Measurements from ENCODE around the gene HAPLN3. TPM values are rescaled to one million over a fixed set of nuclear protein-coding genes. Genes with fewer than 3 reads are reported as not detected.
A peak's percentile ranks its signal among the peaks of the same experiment; 100 is the strongest.

HAPLN3 gene
- polyA plus RNA-seq, 2 of the 4 experiments (the other 2 are of a cell fraction) = 8.5 to 39.7 TPM

DNA sequence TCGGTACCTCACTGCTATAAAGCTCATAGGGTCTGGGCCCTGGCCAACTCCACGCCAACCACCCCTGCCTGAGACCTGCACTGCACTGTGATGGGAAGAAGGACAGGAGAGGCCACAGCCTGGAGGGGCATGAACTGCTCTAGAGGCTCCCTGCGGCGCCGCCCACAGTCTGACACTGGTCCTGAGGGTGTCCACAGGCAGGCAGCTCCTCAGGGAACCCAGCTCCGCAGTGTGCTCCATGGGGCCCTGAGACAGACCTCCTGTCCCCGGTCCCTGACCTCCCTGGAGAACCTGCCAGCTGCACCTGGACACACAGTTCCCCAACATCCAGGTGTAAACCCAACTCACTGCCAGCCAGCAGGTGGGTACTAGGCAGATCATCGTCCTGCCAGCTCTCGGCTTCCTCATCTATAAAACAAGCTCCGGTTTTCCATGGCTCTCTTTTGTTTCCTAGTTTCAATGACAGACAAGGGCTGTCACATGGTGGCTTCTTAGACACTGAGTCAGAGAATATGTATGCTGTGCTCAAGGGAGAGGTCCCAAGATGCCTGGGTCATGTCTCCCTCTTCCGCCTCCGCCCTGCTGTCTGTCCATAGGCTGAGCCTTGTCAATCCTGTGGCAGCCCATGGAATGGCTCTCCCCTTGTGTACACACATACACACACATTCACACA is 5.1 kb upstream of the HAPLN3 start:
- TF ChIP-seq PBX3 (IDR thresholded peaks at IDR 0.05) (no peak), USF2 (IDR thresholded peaks at IDR 0.05) (peak; percentile 41; the same call in 1 of the 2 replicates), MAZ (IDR thresholded peaks at IDR 0.05; ENCODE audit: borderline replicate concordance, low read depth, low read length) (no peak), ZC3H11A (IDR thresholded peaks at IDR 0.05) (no peak)
- TF ChIP-seq, protein P1, sequence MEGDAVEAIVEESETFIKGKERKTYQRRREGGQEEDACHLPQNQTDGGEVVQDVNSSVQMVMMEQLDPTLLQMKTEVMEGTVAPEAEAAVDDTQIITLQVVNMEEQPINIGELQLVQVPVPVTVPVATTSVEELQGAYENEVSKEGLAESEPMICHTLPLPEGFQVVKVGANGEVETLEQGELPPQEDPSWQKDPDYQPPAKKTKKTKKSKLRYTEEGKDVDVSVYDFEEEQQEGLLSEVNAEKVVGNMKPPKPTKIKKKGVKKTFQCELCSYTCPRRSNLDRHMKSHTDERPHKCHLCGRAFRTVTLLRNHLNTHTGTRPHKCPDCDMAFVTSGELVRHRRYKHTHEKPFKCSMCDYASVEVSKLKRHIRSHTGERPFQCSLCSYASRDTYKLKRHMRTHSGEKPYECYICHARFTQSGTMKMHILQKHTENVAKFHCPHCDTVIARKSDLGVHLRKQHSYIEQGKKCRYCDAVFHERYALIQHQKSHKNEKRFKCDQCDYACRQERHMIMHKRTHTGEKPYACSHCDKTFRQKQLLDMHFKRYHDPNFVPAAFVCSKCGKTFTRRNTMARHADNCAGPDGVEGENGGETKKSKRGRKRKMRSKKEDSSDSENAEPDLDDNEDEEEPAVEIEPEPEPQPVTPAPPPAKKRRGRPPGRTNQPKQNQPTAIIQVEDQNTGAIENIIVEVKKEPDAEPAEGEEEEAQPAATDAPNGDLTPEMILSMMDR (IDR thresholded peaks at IDR 0.05) = no peak
- WGBS (ENCODE audit: missing lambda C conversion rate) = 78% methylated on average over 12 of the region's 12 CpGs
- FAIRE-seq = no peak
- DNase-seq (ENCODE audit: low read depth in 1 of 2, low spot score in 1 of 2) = peak in 1 of 2 experiments; percentile 80
- Histone ChIP-seq H3K4me3 (no peak overlapping the region), H3K27ac (peak overlapping the region; percentile 58 to 74), H3K4me2 (peak overlapping the region; percentile 47), H3K9me3 (no peaks in the 10 kb centered on the region), H3K4me1 (peaks cover 40% of the 10 kb centered on the region)
- ChIA-PET POLR2A (no interaction called here), CTCF (interaction anchor here (0.7 to 32.8 kb wide), 13 partner anchors 9 to 423 kb away, joined by 3 to 851 read pairs (median 5); no protein-coding TSS in a partner anchor)
- peak; percentile 10 to 12; a peak in 3 of 6 replicates for ATAC-seq

DNA sequence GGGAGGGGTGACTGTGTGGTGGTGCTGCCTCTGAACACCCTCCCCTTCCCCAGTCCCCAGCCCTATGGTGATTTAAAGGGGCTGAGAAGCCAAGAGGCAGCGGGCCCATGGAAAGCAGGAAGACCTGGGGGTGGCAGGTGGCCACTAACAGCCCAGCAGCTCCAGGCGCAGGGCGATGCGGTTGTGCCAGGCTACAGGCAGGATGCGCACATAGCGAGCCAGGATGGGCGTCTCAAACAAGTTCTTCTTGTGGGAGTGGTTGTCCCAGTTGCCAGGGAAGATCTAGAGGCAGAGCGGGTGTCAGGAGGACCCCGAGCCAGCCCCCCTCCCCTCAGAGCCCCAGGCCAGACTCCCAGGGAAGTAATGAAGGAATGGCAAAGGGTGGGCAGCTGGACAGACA is 3.9 kb upstream of the HAPLN3 start:
- TF ChIP-seq HEYL (CRISPR knock-in tag; IDR thresholded peaks at IDR 0.05) (no peak), GATA3 (IDR thresholded peaks at IDR 0.05; ENCODE audit: borderline replicate concordance) (no peak), MAZ (IDR thresholded peaks at IDR 0.05; ENCODE audit: borderline replicate concordance, low read depth, low read length) (no peak), POLR2A (IDR thresholded peaks at IDR 0.05; ENCODE audit: low read length) (no peak), TP53 (CRISPR knock-in tag; IDR thresholded peaks at IDR 0.05) (no peak), PHF8 (IDR thresholded peaks at IDR 0.05; ENCODE audit: borderline replicate concordance, low read depth) (no peak), NPAS2 (CRISPR knock-in tag; IDR thresholded peaks at IDR 0.05; ENCODE audit: borderline replicate concordance) (no peak), RCOR1 (IDR thresholded peaks at IDR 0.05; ENCODE audit: low read depth, low read length) (no peak), HOXA7 (CRISPR knock-in tag; IDR thresholded peaks at IDR 0.05) (no peak), KDM1A (IDR thresholded peaks at IDR 0.05; ENCODE audit: low read depth) (no peak), CBX2 (IDR thresholded peaks at IDR 0.05; ENCODE audit: borderline replicate concordance, low read depth) (no peak), RAD21 (conservative IDR thresholded peaks at IDR 0.05 in 1 of 2, IDR thresholded peaks at IDR 0.05 in 1 of 2) (no peak), MYC (IDR thresholded peaks at IDR 0.05; ENCODE audit: borderline replicate concordance, low read length) (no peak), NFE2L2 (conservative IDR thresholded peaks at IDR 0.05; ENCODE audit: low read length) (no peak), CHD4 (IDR thresholded peaks at IDR 0.05; ENCODE audit: borderline replicate concordance) (no peak), ATOH8 (CRISPR knock-in tag; IDR thresholded peaks at IDR 0.05; ENCODE audit: low read depth) (no peak)
- TF ChIP-seq, protein P1 (IDR thresholded peaks at IDR 0.05) = no peak
- TF ChIP-seq, protein P2, sequence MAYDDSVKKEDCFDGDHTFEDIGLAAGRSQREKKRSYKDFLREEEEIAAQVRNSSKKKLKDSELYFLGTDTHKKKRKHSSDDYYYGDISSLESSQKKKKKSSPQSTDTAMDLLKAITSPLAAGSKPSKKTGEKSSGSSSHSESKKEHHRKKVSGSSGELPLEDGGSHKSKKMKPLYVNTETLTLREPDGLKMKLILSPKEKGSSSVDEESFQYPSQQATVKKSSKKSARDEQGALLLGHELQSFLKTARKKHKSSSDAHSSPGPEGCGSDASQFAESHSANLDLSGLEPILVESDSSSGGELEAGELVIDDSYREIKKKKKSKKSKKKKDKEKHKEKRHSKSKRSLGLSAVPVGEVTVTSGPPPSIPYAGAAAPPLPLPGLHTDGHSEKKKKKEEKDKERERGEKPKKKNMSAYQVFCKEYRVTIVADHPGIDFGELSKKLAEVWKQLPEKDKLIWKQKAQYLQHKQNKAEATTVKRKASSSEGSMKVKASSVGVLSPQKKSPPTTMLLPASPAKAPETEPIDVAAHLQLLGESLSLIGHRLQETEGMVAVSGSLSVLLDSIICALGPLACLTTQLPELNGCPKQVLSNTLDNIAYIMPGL (CRISPR knock-in tag; IDR thresholded peaks at IDR 0.05; ENCODE audit: borderline replicate concordance) = no peak
- ChIA-PET POLR2A (interaction anchor here (0.6 kb wide), 1 partner anchor 83 kb away, joined by 4 read pairs; no protein-coding TSS in a partner anchor), CTCF (interaction anchor here (1.1 to 32.8 kb wide), 7 partner anchors 12 to 242 kb away, joined by 3 to 851 read pairs (median 17); no protein-coding TSS in a partner anchor)
- H3K4me1 ChIP-seq = peaks cover 33% of the 10 kb centered on the region
- no peak overlapping the region for H3K4me2 ChIP-seq
- H3K4me3 ChIP-seq = no peak overlapping the region
- H3K9me3 ChIP-seq = no peaks in the 10 kb centered on the region
- 90% methylated on average over 9 of the region's 9 CpGs for WGBS (ENCODE audit: missing lambda C conversion rate)
- no peak for DNase-seq (ENCODE audit: low read depth in 1 of 2, low spot score in 1 of 2)
- FAIRE-seq = no peak
- 0 out of 6 replicates have a peak overlapping the region, but pooled peaks of 1 of the 2 experiments have one; percentile 17 for H3K27ac ChIP-seq
- ATAC-seq = no peak

Data from A549 (cell line).